ENCODE data around the gene KLC4. TPM values are rescaled to one million over a fixed set of nuclear protein-coding genes. Genes with fewer than 3 reads are reported as not detected.

Gene KLC4
- total and polyA plus RNA-seq, 5 donors from 2014 or later: 9.3 to 33.5 (median 13.9) TPM

GRCh38 chr6:43052225-43052841 lies 7.1 kb upstream of the KLC4 start:
- Mint-ChIP-seq H3K36me3 (peaks cover 26% of the 10 kb centered on the region), H3K4me1 (peaks cover 0 to 44% (median 30%) of the 10 kb centered on the region in 4 donors)

GRCh38 chr6:43052842-43053544 lies 6.4 kb upstream of the KLC4 start:
- ATAC-seq (ENCODE audit: low read depth in 2 of 2): peak in 1 of 2 donors; percentile 1
- Mint-ChIP-seq H3K27ac (peak overlapping the region; percentile 96 to 100 (median 97)), H3K9me3 (no peaks in the 10 kb centered on the region), H3K4me3 (peak overlapping the region; percentile 93 to 98 (median 96)), H3K27me3 (no peaks in the 10 kb centered on the region), H3K36me3 (peaks cover 26% of the 10 kb centered on the region), H3K4me1 (peaks cover 0 to 50% (median 32%) of the 10 kb centered on the region in 4 donors)
- Histone ChIP-seq H3K4me1 (ENCODE audit: control insufficient read depth, insufficient read depth, low read length, poor library complexity, severe bottlenecking) (peaks cover 23% of the 10 kb centered on the region), H3K9me3 (ENCODE audit: control insufficient read depth in 2 of 2, low read length in 2 of 2) (no peaks in the 10 kb centered on the region), H3K36me3 (ENCODE audit: control insufficient read depth, insufficient read depth, low read length) (peaks cover 18% of the 10 kb centered on the region), H3K27me3 (ENCODE audit: control insufficient read depth, insufficient read depth, low read length) (no peaks in the 10 kb centered on the region), H3K27ac (ENCODE audit: insufficient read depth, low read length, poor library complexity, severe bottlenecking) (peak overlapping the region; percentile 86), H3K4me3 (ENCODE audit: low read depth, low read length) (peak overlapping the region; percentile 66)
- DNase-seq: peak in 1 of 3 donors; percentile 36

More at GRCh38 chr6:43052225-43052841, 7.1 kb upstream of the KLC4 start:
- H3K9me3 Mint-ChIP-seq: no peaks in the 10 kb centered on the region
- no peak overlapping the region for H3K4me3 ChIP-seq (ENCODE audit: low read depth, low read length)
- no peaks in the 10 kb centered on the region for H3K27me3 Mint-ChIP-seq
- DNase-seq (no peak), ATAC-seq (ENCODE audit: low read depth in 2 of 2) (no peak)
- H3K4me3 Mint-ChIP-seq: peak overlapping the region; percentile 81 to 98 (median 95)
- no peaks in the 10 kb centered on the region for H3K27me3 ChIP-seq (ENCODE audit: control insufficient read depth, insufficient read depth, low read length)
- H3K36me3 ChIP-seq (ENCODE audit: control insufficient read depth, insufficient read depth, low read length): peaks cover 22% of the 10 kb centered on the region
- H3K27ac ChIP-seq (ENCODE audit: insufficient read depth, low read length, poor library complexity, severe bottlenecking): no peak overlapping the region
- H3K9me3 ChIP-seq (ENCODE audit: control insufficient read depth in 2 of 2, low read length in 2 of 2): no peaks in the 10 kb centered on the region
- peak overlapping the region; percentile 96 to 100 (median 97) for H3K27ac Mint-ChIP-seq
- peaks cover 21% of the 10 kb centered on the region for H3K4me1 ChIP-seq (ENCODE audit: control insufficient read depth, insufficient read depth, low read length, poor library complexity, severe bottlenecking)

- Mint-ChIP-seq H3K4me1 (peaks cover 0 to 57% (median 38%) of the 10 kb centered on the region in 4 donors), H3K9me3 (no peaks in the 10 kb centered on the region), H3K4me3 (peak within 1 kb of the TSS; percentile 93 to 98 (median 96)), H3K27ac (peak within 1 kb of the TSS; percentile 96 to 100 (median 97)), H3K36me3 (peaks cover 26% of the 10 kb centered on the region), H3K27me3 (no peaks in the 10 kb centered on the region)
- Histone ChIP-seq H3K9me3 (ENCODE audit: control insufficient read depth in 2 of 2, low read length in 2 of 2) (no peaks in the 10 kb centered on the region), H3K4me1 (ENCODE audit: control insufficient read depth, insufficient read depth, low read length, poor library complexity, severe bottlenecking) (peaks cover 30% of the 10 kb centered on the region), H3K27ac (ENCODE audit: insufficient read depth, low read length, poor library complexity, severe bottlenecking) (peak within 1 kb of the TSS; percentile 86), H3K4me3 (ENCODE audit: low read depth, low read length) (peak within 1 kb of the TSS; percentile 84), H3K36me3 (ENCODE audit: control insufficient read depth, insufficient read depth, low read length) (peaks cover 16% of the 10 kb centered on the region), H3K27me3 (ENCODE audit: control insufficient read depth, insufficient read depth, low read length) (no peaks in the 10 kb centered on the region)
- peak; percentile 85 to 97 (median 89) for DNase-seq
- peak; percentile 99 for ATAC-seq (ENCODE audit: low read depth in 2 of 2)
Observed at GRCh38 chr6:43053545-43054205, 5.8 kb upstream of the KLC4 start, which contains the start of gene CUL7. TSS of gene CUL7 (minus strand) at chr6:43053851. CDS start at chr6:43052788, 1,063 bp downstream.

GRCh38 chr6:43054206-43054943 lies 5.1 kb upstream of the KLC4 start:
- DNase-seq: no peak
- ATAC-seq (ENCODE audit: low read depth in 2 of 2): no peak
- Histone ChIP-seq H3K9me3 (ENCODE audit: control insufficient read depth in 2 of 2, low read length in 2 of 2) (no peaks in the 10 kb centered on the region), H3K27me3 (ENCODE audit: control insufficient read depth, insufficient read depth, low read length) (no peaks in the 10 kb centered on the region), H3K27ac (ENCODE audit: insufficient read depth, low read length, poor library complexity, severe bottlenecking) (peak overlapping the region; percentile 86), H3K36me3 (ENCODE audit: control insufficient read depth, insufficient read depth, low read length) (peaks cover 13% of the 10 kb centered on the region), H3K4me1 (ENCODE audit: control insufficient read depth, insufficient read depth, low read length, poor library complexity, severe bottlenecking) (peaks cover 34% of the 10 kb centered on the region), H3K4me3 (ENCODE audit: low read depth, low read length) (peak overlapping the region; percentile 84)
- Mint-ChIP-seq H3K27me3 (no peaks in the 10 kb centered on the region), H3K4me3 (peak overlapping the region; percentile 93 to 98 (median 96)), H3K4me1 (peaks cover 0 to 64% (median 42%) of the 10 kb centered on the region in 4 donors), H3K27ac (peak overlapping the region; percentile 96 to 100 (median 97)), H3K9me3 (no peaks in the 10 kb centered on the region), H3K36me3 (peaks cover 23% of the 10 kb centered on the region)

GRCh38 chr6:43055966-43056365 lies 3.5 kb upstream of the KLC4 start:
- DNase-seq (no peak), ATAC-seq (ENCODE audit: low read depth in 2 of 2) (no peak)
- Mint-ChIP-seq H3K27ac (no peak overlapping the region), H3K36me3 (peaks cover 14% of the 10 kb centered on the region), H3K27me3 (no peaks in the 10 kb centered on the region), H3K9me3 (no peaks in the 10 kb centered on the region), H3K4me3 (peak overlapping the region; percentile 19 to 98 (median 63)), H3K4me1 (peaks cover 4 to 74% (median 47%) of the 10 kb centered on the region in 4 donors)
- Histone ChIP-seq H3K4me1 (ENCODE audit: control insufficient read depth, insufficient read depth, low read length, poor library complexity, severe bottlenecking) (peaks cover 39% of the 10 kb centered on the region), H3K27ac (ENCODE audit: insufficient read depth, low read length, poor library complexity, severe bottlenecking) (no peak overlapping the region), H3K27me3 (ENCODE audit: control insufficient read depth, insufficient read depth, low read length) (no peaks in the 10 kb centered on the region), H3K9me3 (ENCODE audit: control insufficient read depth in 2 of 2, low read length in 2 of 2) (no peaks in the 10 kb centered on the region), H3K4me3 (ENCODE audit: low read depth, low read length) (no peak overlapping the region), H3K36me3 (ENCODE audit: control insufficient read depth, insufficient read depth, low read length) (peaks cover 5% of the 10 kb centered on the region)

- peak overlapping the region; percentile 98 for H3K4me3 ChIP-seq (ENCODE audit: low read depth, low read length)
- peaks cover 4% of the 10 kb centered on the region for H3K27me3 Mint-ChIP-seq
Observed at GRCh38 chr6:43058531-43058930, 900 bp upstream of the KLC4 start.

More at GRCh38 chr6:43058531-43058930, 900 bp upstream of the KLC4 start:
- Histone ChIP-seq H3K36me3 (ENCODE audit: control insufficient read depth, insufficient read depth, low read length) (peaks cover 5% of the 10 kb centered on the region), H3K27me3 (ENCODE audit: control insufficient read depth, insufficient read depth, low read length) (no peaks in the 10 kb centered on the region), H3K4me1 (ENCODE audit: control insufficient read depth, insufficient read depth, low read length, poor library complexity, severe bottlenecking) (peaks cover 29% of the 10 kb centered on the region), H3K9me3 (ENCODE audit: control insufficient read depth in 2 of 2, low read length in 2 of 2) (no peaks in the 10 kb centered on the region), H3K27ac (ENCODE audit: insufficient read depth, low read length, poor library complexity, severe bottlenecking) (peak overlapping the region; percentile 84)
- Mint-ChIP-seq H3K4me3 (peak overlapping the region; percentile 95 to 99 (median 96)), H3K27ac (peak overlapping the region; percentile 96 to 99 (median 98)), H3K4me1 (peaks cover 7 to 64% (median 32%) of the 10 kb centered on the region in 4 donors), H3K9me3 (no peaks in the 10 kb centered on the region), H3K36me3 (peaks cover 19% of the 10 kb centered on the region)
- DNase-seq (no peak), ATAC-seq (ENCODE audit: low read depth in 2 of 2) (no peak)
